IPS DF 4.7 (cell line): ENCODE data around the gene ZNF774.
"Not testable (repeated sequence)": the region's sequence is repeated elsewhere in the genome, so short reads cannot be mapped to it uniquely, and the experiment has no call there.

Experiments
- DNase-seq: peaks from one replicate; pipeline ENCODE4 v3.0.0-alpha.2; 2013; ENCODE audit warnings: low spot score; ENCODE audit errors: extremely low read depth

The ZNF774 gene

GRCh38 chr15:90352107-90352893, at the start of gene ZNF774:
ZNF774 (plus strand) TSS chr15:90352284; CDS start chr15:90354661, 2,377 bp downstream.
- peak; percentile 96 for DNase-seq

GRCh38 chr15:90305355-90305754, 46.7 kb upstream of the ZNF774 start:
- DNase-seq, result not testable (repeated sequence)

GRCh38 chr15:90305932-90306331, 46.2 kb upstream of the ZNF774 start:
- no peak for DNase-seq

GRCh38 chr15:90306560-90306959, 45.5 kb upstream of the ZNF774 start:
- no peak for DNase-seq

- DNase-seq, result no peak
Observed at GRCh38 chr15:90307661-90308060, 44.4 kb upstream of the ZNF774 start.

- no peak for DNase-seq
Observed at GRCh38 chr15:90309020-90309419, 43.1 kb upstream of the ZNF774 start.

- no peak for DNase-seq
Observed at GRCh38 chr15:90315278-90315982, 36.7 kb upstream of the ZNF774 start.

GRCh38 chr15:90316139-90316538, 35.9 kb upstream of the ZNF774 start:
- no peak for DNase-seq

- DNase-seq, result no peak
Observed at GRCh38 chr15:90318591-90318990, 33.5 kb upstream of the ZNF774 start.

GRCh38 chr15:90320062-90320884, 31.8 kb upstream of the ZNF774 start:
- DNase-seq, result peak; percentile 97

GRCh38 chr15:90320885-90321278, 31.2 kb upstream of the ZNF774 start:
- no peak for DNase-seq

GRCh38 chr15:90322538-90322937, 29.5 kb upstream of the ZNF774 start:
- DNase-seq, result no peak

GRCh38 chr15:90325726-90326125, 26.4 kb upstream of the ZNF774 start:
- DNase-seq, result no peak

- DNase-seq, result no peak
Observed at GRCh38 chr15:90326441-90326840, 25.6 kb upstream of the ZNF774 start.

GRCh38 chr15:90327311-90327710, 24.8 kb upstream of the ZNF774 start:
- no peak for DNase-seq

GRCh38 chr15:90334304-90334731, 17.8 kb upstream of the ZNF774 start:
- no peak for DNase-seq

- no peak for DNase-seq
Observed at GRCh38 chr15:90336705-90337141, 15.4 kb upstream of the ZNF774 start.

- DNase-seq, result no peak
Observed at GRCh38 chr15:90337256-90337655, 14.8 kb upstream of the ZNF774 start.

- DNase-seq, result no peak
Observed at GRCh38 chr15:90338532-90338931, 13.6 kb upstream of the ZNF774 start.

- DNase-seq, result no peak
Observed at GRCh38 chr15:90340345-90340744, 11.7 kb upstream of the ZNF774 start.

GRCh38 chr15:90343302-90343790, 8.7 kb upstream of the ZNF774 start:
- DNase-seq, result no peak

- no peak for DNase-seq
Observed at GRCh38 chr15:90344662-90345061, 7.4 kb upstream of the ZNF774 start.
